DOHH2 (cell line): ENCODE results near the gene KCTD12.

ENCODE experiments used
- EZH2phosphoT487 ChIP-seq: fragments of 200-600 bp; sonication (generic); IDR thresholded peaks from 2 replicates; pipeline ENCODE4 v1.6.1; 2017; ENCODE audit warnings: borderline replicate concordance, mild to moderate bottlenecking, antibody characterized with exemption, low read length, moderate library complexity, mixed read lengths
- TF ChIP-seq, protein P1 (sequence below): fragments of 200-600 bp; sonication (generic); IDR thresholded peaks from one replicate; pipeline ENCODE4 v1.5.1; 2014; ENCODE audit warnings: antibody characterized with exemption, mild to moderate bottlenecking, low read depth, low read length; ENCODE audit not compliant: poor library complexity, severe bottlenecking

DNA sequence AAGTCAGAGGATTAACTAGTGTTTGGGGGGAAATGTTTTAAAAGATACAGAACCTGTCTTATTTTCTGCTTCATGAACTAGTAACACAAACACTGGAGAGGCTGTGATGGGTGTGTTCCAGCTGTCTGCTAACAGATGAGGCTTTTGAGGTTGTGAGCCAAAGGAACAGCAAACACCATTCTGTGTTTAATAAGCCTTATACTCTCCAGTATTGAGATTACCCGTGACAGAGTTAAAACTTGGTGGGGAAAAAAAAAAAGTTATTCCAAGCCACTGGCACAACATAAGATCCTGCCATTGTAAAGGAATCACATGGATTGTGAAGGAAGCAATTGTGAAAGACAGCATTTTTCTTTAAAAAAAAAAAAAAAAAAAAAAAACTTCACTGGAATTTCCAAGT lies 48.4 kb downstream of the KCTD12 start:
- TF ChIP-seq, protein P1, sequence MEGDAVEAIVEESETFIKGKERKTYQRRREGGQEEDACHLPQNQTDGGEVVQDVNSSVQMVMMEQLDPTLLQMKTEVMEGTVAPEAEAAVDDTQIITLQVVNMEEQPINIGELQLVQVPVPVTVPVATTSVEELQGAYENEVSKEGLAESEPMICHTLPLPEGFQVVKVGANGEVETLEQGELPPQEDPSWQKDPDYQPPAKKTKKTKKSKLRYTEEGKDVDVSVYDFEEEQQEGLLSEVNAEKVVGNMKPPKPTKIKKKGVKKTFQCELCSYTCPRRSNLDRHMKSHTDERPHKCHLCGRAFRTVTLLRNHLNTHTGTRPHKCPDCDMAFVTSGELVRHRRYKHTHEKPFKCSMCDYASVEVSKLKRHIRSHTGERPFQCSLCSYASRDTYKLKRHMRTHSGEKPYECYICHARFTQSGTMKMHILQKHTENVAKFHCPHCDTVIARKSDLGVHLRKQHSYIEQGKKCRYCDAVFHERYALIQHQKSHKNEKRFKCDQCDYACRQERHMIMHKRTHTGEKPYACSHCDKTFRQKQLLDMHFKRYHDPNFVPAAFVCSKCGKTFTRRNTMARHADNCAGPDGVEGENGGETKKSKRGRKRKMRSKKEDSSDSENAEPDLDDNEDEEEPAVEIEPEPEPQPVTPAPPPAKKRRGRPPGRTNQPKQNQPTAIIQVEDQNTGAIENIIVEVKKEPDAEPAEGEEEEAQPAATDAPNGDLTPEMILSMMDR = no peak
- TF ChIP-seq EZH2phosphoT487 = no peak
